HG03025 (cell line): ENCODE measurements around the gene MEGF6.

Experiments
- ATAC-seq: cut with Tn5 transposase; IDR thresholded peaks from one replicate; pipeline ENCODE4 v1.9.1; 2021; ENCODE audit warnings: mild to moderate bottlenecking, moderate library complexity; ENCODE audit not compliant: unreplicated experiment, low FRiP score

The MEGF6 gene, protein sequence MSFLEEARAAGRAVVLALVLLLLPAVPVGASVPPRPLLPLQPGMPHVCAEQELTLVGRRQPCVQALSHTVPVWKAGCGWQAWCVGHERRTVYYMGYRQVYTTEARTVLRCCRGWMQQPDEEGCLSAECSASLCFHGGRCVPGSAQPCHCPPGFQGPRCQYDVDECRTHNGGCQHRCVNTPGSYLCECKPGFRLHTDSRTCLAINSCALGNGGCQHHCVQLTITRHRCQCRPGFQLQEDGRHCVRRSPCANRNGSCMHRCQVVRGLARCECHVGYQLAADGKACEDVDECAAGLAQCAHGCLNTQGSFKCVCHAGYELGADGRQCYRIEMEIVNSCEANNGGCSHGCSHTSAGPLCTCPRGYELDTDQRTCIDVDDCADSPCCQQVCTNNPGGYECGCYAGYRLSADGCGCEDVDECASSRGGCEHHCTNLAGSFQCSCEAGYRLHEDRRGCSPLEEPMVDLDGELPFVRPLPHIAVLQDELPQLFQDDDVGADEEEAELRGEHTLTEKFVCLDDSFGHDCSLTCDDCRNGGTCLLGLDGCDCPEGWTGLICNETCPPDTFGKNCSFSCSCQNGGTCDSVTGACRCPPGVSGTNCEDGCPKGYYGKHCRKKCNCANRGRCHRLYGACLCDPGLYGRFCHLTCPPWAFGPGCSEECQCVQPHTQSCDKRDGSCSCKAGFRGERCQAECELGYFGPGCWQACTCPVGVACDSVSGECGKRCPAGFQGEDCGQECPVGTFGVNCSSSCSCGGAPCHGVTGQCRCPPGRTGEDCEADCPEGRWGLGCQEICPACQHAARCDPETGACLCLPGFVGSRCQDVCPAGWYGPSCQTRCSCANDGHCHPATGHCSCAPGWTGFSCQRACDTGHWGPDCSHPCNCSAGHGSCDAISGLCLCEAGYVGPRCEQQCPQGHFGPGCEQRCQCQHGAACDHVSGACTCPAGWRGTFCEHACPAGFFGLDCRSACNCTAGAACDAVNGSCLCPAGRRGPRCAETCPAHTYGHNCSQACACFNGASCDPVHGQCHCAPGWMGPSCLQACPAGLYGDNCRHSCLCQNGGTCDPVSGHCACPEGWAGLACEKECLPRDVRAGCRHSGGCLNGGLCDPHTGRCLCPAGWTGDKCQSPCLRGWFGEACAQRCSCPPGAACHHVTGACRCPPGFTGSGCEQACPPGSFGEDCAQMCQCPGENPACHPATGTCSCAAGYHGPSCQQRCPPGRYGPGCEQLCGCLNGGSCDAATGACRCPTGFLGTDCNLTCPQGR (N-terminal part only)

DNA sequence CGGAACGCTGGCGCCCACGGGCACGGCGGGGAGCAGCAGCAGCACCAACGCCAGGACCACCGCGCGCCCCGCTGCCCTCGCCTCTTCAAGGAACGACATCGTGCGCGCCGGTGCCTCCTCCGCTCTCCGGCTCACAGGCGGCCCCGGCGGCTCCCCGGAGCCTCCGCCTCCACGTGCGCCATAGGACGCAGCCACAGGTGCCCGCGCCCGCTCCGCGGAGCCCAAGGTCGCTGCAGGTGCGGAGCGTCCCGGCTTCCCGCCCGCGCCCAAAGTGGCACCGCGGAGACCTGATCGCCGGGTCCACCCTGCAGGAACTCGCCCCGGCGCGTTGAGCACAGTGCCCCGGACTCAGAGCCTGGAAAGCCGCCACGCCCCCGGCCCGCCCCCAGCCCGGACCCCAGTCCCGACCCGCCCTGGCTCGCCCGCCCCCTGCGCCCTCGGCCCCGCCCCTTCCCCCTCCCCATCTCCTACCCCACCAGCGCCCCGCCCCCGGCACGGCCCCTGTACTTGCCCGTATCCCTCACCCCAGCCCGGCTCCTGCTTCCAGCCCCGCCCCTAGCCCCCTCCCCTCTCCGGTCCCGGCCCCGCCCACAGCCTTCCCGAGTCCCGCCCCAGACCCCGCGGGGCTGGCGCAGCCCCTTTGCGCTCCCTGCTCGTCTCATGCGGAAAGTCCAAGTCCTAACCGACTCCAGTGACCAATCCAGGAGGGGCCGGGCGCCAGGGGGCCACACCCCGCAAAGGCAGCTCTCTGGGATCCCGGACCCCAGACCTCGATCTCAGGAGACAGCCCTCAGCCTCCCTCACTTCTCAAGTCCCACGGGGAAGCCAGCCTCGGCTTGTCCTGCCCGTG, at the start of gene MEGF6:
TSS of gene MEGF6 (minus strand) at position 339 of the 850 bp plus-strand sequence. CDS start at position 99, 240 bp downstream.
- no peak for ATAC-seq

DNA sequence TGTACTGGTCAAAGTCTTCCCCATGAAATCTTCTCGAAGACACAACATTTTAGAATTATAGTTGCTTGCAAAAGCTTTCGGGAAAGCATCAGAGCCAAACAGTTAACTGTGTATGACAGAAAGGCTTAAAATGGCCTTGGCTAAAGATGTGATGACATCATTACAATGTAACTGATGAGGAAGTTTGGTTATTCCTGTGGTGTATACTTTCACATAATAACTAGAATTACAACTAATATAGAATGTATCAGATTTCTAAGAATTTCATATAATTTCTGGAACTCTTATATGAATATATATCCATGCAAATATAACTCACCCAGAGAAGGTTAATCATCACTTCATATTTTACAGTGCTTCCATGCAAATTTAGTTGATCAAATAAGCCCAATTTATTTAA, 49.4 kb upstream of the MEGF6 start:
- no peak for ATAC-seq

DNA sequence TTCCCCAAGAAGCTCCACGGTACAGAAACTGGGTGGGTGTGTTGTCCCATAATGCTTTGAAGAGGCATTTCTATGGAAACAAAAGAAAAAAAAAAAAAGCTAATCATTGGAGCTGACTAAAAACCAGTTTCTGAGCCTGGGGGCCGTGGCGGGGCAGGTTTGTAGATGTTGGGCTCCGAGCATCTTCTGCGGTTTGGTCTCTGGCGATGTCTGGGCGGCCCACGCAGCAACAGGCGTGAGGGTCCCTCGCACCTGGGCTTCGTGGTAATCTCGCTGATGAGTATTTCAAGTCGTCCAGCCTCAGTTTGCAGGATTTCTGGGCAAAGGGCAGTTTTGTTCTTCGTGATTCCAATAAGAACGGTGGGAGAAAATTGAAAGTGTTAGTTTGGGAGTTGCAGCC, 47.8 kb upstream of the MEGF6 start:
- ATAC-seq, result no peak

DNA sequence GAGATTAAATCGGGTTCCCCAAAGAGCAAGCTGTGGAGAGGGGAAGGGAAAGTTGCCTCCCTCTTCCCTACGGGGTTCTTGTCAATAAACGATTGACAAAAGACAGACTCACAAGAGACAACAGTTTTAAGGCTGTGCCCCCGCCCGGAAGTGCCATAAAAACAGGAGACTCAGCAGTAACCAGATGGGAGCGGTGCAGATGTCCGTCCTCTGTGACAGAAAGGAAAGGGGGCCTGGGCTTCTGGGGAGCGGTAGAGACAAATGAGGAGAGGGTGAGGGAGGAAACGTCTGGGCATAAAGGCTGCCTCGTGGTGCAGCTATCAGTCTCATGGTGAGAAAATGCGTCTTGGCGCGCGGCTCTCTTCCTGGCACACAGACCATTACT, 46.9 kb upstream of the MEGF6 start:
- no peak for ATAC-seq

DNA sequence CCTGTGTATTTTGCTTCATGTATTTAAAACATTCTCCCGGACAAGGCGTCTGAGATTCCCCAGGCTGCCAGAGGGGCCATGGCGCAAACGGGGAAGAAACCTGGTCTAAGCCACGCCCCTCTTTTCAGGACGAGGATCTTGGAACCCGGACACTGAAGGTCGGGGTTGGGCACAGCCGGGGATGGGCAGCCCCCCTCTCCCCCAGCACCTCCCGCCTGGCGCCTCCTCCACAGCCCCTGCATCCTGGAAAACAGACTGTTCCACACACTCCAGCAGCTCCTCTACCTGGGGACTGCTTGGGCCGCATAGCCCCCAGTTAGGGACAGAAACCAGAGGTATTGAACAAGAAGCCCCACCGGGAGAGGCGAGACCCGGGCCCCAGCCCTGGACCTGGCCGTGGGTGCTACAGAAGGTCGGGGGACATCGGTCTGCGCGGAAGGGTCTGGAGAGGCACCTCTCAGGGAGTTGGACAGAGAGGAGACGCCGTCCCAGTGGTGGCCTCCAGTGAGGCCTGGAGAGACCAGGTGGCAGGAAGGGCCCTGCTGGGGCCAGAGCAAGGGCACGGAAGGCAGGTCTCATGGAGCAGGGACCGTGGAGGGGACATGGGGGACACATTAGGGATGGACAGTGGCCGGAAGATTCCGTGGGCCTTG, 46.4 kb upstream of the MEGF6 start:
- no peak for ATAC-seq

DNA sequence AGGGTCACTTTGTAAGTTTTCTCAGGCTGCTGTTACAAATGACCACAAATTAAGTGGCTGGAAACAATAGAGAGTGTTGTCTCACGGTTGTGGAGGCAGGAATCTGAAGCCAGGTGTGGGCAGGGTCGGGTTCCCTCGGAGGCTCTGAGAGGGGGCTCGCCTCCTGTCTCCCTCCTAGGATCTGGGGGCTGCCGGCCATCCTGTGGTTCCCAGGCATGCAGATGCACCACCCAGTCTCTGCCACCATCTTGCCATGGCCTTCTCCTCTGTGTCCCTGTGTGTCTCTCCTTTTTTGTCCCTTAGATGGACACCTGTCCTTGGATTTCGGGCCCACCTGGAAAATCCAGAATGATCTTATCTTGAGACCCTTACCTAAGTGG, 45.8 kb upstream of the MEGF6 start:
- ATAC-seq, result no peak

DNA sequence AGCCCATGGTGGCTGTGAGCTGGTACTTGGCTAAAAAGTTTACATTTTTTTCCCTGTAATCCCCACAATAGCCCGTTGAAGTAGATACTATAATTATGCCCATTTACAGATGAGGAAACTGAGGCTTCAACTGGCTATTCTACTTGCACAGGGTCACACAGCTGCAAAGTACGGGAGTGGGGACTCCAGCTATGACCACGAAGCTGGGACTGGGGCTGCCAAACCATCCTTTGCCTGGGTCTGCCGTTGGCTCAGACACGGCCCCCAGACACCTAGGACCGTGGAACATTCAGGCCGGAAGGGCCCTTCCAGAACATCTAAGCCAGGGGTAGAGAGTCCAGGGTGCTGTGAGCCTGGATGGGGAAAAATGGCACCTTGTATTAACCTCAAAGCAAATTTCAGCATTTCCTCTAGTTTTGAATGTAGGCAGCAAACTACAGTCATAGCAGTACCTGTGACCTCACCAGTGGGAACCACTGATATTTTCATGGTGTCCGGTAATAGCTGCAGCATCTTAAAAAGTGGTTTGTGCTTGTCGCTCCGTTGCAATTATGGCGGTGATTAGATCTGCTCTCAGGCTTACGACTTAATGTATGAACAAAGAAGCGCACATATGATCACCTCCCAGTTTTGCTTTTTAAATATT, 45.3 kb upstream of the MEGF6 start:
- no peak for ATAC-seq

DNA sequence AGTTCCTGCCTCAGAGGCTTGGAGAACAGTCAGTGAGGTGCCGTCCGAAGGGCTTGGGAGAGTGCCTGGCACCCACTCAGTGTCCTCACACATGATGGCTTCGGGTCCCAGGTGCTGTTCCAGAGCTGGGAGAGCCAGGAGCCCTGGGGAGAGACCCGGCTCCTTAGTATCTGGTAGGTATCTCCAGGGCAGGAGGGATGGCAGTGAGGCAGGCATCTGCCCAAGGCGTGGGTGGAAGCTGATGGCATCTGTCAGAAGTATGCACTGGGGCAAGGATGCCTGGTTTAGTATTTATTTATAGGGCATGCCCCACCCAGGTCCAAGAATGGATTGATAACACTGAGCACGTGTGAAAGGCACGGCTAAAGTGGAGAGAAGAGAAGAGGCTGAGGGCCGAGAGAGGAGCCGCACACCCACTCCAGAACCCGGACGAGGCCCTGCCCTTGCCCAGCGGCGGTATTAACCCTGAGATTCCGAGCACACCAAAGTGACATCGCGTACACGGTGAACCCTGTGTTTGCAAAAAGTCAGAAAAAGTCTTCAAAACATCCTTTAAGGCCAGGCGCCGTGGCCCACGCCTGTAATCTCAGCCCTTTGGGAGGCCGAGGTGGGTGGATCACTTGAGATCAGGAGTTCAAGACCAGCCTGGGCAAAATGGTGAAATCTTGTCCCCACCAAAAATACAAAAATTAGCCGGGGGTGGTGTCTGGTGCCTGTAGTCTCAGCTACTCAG, 43.4 kb upstream of the MEGF6 start:
- no peak for ATAC-seq

DNA sequence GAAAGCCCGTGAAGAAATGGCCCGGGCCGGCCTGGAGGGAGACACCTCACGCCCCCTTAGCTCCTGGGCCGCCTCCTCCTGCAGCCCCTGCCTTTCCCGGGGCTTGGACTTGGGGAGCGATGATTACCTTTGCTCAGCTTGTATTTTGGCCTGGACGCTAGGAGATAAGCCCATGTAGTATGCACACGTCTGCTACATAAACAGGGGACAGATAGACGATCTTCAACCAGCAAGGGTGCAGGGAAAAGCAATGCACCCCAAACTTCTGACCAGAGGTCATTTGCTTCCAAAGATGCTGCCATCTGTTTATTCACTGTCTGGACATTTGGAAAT, 41.9 kb upstream of the MEGF6 start:
- ATAC-seq, result no peak

DNA sequence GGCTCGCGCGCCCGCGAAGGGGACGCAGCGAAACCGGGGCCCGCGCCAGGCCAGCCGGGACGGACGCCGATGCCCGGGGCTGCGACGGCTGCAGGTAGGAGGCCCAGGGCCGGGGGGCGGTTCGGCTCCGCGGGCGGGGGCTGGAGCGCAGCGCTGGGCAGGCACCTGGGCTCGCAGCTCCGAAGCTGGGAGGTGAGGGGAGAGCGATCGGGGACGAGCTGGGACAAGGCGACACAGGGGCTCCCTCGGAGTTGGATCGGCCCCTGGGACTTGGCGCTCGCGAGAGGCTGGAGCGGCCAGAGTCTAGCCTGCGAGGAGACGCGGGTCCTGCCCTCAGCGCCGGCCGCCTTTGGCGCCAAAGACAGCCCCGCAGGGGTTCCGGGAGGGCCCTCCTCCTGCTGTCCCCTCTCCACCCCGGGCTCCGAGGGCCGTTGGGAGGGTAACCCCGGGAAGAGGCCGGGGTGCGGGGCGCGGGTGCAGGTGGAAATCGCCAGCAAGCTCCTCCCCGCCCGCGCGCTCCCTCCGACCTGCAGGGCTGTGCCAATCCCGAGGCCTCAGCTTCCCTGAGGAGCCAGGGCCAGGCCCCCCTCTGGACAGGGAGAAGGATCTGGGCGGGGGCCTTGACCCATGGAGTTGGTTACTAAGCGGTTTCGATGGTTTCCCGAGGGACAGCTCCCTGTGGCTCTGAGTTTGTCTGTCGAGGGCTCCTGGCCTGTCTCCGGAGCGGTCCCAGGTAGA, 41.4 kb upstream of the MEGF6 start:
- no peak for ATAC-seq

DNA sequence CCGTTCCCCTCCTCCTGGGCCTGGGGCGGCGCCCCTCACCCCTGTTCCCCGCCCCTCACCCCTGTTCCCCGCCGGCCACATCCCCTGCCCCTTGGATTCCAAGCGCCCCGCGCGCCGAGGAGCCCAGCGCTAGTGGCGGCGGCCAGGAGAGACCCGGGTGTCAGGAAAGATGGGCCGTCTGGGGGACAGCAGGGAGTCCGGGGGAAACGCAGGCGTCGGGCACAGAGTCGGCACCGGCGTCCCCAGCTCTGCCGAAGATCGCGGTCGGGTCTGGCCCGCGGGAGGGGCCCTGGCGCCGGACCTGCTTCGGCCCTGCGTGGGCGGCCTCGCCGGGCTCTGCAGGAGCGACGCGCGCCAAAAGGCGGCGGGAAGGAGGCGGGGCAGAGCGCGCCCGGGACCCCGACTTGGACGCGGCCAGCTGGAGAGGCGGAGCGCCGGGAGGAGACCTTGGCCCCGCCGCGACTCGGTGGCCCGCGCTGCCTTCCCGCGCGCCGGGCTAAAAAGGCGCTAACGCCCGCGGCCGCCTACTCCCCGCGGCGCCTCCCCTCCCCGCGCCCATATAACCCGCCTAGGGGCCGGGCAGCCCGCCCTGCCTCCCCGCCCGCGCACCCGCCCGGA, 40.7 kb upstream of the MEGF6 start, which contains the start of gene TP73:
TSS of gene TP73 (plus strand) at position 587 of the 618 bp plus-strand sequence. CDS start 29,850 bp downstream, outside the sequence.
- ATAC-seq, result no peak

DNA sequence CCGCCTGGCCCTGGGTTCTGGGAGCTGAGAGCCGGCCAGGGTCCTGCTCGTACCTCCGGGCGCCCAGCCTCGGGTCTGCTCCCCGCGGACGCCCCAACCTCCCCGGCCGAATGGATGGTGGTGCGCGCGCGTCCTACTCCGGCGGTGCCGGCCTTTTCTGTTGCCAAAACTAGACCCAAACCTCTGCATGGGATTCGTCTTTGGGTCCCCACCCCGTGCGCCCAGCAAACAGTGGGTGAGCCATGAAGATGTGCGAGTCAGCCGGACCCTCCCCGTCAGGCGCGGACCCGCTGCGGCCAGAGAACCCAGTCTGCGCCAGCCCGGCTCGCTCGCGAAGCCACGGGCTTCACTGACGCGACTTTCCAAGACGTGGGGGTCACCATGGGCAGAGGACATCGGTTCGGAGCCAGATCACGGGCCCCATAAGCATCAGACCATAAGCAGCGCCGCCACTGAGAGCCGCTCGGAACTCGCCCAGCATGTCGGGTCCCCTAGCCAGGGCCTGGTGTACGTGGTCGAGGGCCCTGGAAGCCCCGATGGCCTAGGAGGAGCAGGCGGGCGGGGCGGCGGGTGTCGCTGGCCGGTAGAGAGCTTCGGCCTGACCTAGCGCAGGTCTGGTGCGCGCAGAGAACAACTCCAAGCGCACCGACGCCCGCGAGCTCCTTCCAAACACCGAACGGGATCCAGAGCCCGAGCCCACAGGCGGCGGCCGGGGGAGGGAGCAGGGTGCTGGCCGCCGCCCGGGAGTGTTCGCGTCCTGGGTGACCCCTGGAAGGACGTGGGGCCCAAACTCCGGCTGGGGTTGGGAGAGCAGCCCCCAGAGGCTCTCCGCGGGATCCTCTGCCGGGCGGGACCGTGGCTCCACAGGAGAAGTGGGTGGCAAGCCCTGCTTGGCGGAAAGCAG, 40.0 kb upstream of the MEGF6 start:
- ATAC-seq, result no peak

DNA sequence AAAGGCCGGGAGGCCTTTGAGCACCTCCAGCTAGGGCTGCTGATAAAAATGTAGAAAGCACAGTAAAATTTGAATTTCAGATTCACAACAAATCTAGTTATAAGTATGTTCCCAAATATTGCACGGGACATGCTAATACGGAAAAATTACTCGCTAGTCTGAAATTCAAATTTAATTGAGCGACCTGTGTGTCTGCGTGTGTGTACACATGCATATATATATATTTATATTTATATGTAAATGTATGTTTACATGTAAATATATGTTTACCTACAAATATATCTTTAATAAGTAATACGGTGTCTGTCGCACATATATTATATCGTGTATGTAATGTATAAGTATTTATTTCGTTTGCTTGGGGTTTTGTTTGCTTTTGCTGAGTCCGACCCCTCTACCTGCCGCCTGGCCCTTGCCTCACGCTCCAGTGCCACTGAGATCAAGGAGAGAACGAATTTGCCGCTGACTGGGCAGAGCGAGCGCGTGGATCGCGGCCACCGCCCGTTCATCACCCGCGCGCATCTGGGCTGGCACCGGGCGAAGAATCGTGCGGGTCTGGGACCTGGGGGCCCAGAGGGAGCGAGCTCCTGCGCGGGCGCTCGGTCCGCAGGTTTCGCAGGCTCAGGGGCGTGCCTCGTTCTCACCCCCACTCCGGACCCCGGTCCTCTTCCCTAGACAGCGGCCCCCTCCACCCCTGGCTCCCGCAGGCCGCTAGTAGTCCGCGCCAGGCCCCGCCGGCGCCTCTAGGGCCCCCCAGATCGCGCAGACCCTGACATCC, 39.1 kb upstream of the MEGF6 start:
- no peak for ATAC-seq

DNA sequence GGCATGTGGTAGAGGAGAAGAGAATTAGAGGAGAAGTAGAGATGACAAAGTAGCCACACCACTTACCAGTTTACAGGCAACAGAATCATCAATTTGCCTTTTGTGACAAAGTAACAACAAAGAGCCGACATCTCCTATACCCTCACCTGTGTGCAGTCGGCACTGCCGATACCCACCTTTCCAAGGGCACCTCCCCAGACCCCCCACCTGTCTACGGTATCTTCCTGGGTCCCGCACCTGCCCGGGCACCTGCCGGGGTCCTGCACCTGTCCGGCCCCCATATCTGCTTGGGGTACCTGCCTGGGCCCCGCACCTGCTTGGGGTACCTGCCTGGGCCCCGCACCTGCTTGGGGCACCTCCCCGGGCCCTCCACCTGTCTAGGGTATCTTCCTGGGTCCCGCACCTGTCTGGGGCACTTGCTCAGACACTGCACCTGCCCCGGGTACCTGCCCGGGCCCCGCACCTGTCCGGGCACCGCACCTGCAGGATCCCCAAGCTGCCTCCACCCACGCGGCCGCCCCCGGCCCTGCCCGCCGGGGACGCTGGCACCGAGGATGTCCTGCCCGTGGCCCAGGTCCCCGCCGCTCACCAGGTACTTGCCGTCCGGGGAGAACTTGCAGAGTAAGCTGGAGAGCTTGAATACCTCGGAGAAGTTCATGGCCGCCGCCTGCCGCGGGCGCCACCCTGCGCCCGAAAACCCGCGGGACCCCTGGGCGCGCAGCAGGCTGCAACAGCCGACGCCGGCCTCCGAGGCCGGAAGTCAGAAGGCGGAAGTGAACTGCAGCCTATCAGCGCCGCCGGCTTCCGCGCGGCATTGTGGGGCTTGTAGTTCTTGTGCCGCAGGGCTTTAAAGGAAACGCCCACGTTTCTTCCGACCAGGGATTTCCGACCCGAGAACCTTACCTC, 38.3 kb upstream of the MEGF6 start, which contains the start of gene WRAP73:
TSS of gene WRAP73 (minus strand) at position 762 of the 906 bp plus-strand sequence. CDS start at position 658, 104 bp downstream.
- ATAC-seq, result peak; percentile 63
